Fibroblast of skin of left biceps (primary cell): ENCODE results near the gene LPCAT3.
A peak's percentile ranks its signal among the peaks of the same experiment; 100 is the strongest.
"Not testable (repeated sequence)": the region's sequence is repeated elsewhere in the genome, so short reads cannot be mapped to it uniquely, and the experiment has no call there.

Source experiments
- DNase-seq, 2 experiments: peaks; one replicate each; pipeline ENCODE4 v3.0.0-alpha.2; 2013; ENCODE audit warnings: low read depth in 2 of 2

LPCAT3 gene

GRCh38 chr12:7018350-7019042, at the start of gene LPCAT3:
Gene LPCAT3 (minus strand): TSS chr12:7018476. CDS start chr12:7018424, 52 bp downstream.
- DNase-seq = peak; percentile 65 to 85

GRCh38 chr12:7067096-7067495, 48.8 kb upstream of the LPCAT3 start:
- DNase-seq = no peak

GRCh38 chr12:7066596-7066995, 48.3 kb upstream of the LPCAT3 start:
- no peak for DNase-seq

GRCh38 chr12:7065073-7065623, 46.9 kb upstream of the LPCAT3 start:
- no peak for DNase-seq

- DNase-seq = no peak
Measured at GRCh38 chr12:7064516-7064915, 46.2 kb upstream of the LPCAT3 start.

- no peak for DNase-seq
Measured at GRCh38 chr12:7061596-7061995, 43.3 kb upstream of the LPCAT3 start.

- no peak for DNase-seq
Measured at GRCh38 chr12:7061138-7061537, 42.9 kb upstream of the LPCAT3 start.

- DNase-seq = peak; percentile 96 to 97
Measured at GRCh38 chr12:7060353-7060954, 42.2 kb upstream of the LPCAT3 start, which contains the start of gene C1S. Gene C1S (plus strand): TSS chr12:7060718. CDS start chr12:7061913, 1,195 bp downstream.

GRCh38 chr12:7059780-7060179, 41.5 kb upstream of the LPCAT3 start:
- no peak for DNase-seq

- DNase-seq = no peak
Measured at GRCh38 chr12:7058850-7059395, 40.6 kb upstream of the LPCAT3 start.

GRCh38 chr12:7058163-7058845, 40.0 kb upstream of the LPCAT3 start:
- no peak for DNase-seq

- not testable (repeated sequence) for DNase-seq
Measured at GRCh38 chr12:7055736-7056135, 37.5 kb upstream of the LPCAT3 start.

- DNase-seq = no peak
Measured at GRCh38 chr12:7054925-7055324, 36.6 kb upstream of the LPCAT3 start.

GRCh38 chr12:7049973-7050372, 31.7 kb upstream of the LPCAT3 start:
- DNase-seq = not testable (repeated sequence)

- not testable (repeated sequence) for DNase-seq
Measured at GRCh38 chr12:7049445-7049951, 31.2 kb upstream of the LPCAT3 start.

- DNase-seq = no peak
Measured at GRCh38 chr12:7047306-7047705, 29.0 kb upstream of the LPCAT3 start.

GRCh38 chr12:7046383-7047105, 28.3 kb upstream of the LPCAT3 start:
- no peak for DNase-seq

GRCh38 chr12:7045913-7046312, 27.6 kb upstream of the LPCAT3 start:
- no peak for DNase-seq

- DNase-seq = peak in 1 of 2 experiments; percentile 5
Measured at GRCh38 chr12:7042842-7043241, 24.6 kb upstream of the LPCAT3 start.

GRCh38 chr12:7039403-7039802, 21.1 kb upstream of the LPCAT3 start:
- DNase-seq = no peak

- DNase-seq = no peak
Measured at GRCh38 chr12:7038591-7038990, 20.3 kb upstream of the LPCAT3 start.
